ENCODE data around the gene GPD2. TPM values are rescaled to one million over a fixed set of nuclear protein-coding genes. Genes with fewer than 3 reads are reported as not detected.

The GPD2 gene
- total and polyA plus RNA-seq, 2 of the 4 experiments (the other 2 are of a cell fraction) = 20.4 to 100 TPM

GRCh38 chr2:156513219-156513618 is 77.0 kb downstream of the GPD2 start:
- H3K9me1 ChIP-seq (ENCODE audit: insufficient read depth, low read length) = no peaks in the 10 kb centered on the region
- H2BK15ac ChIP-seq (ENCODE audit: low read depth, low read length) = no peak overlapping the region
- H3K79me1 ChIP-seq (ENCODE audit: low read depth in 1 of 2, low read length in 2 of 2) = peaks cover 3 to 4% of the 10 kb centered on the region in 2 experiments; a peak in 3 of 4 replicates
- WGBS, 2 experiments (ENCODE audit: extremely low coverage in 2 of 2, insufficient read length in 1 of 2) = no CpG with 5 or more reads among the region's 2 CpGs
- dilution Hi-C loops (cut with HindIII; ENCODE audit: low sequenced_read_pairs, unreplicated experiment) = no loop called here
- no peak overlapping the region for H3K23ac ChIP-seq (ENCODE audit: low read depth, low read length)
- no peak overlapping the region for H2AFZ ChIP-seq (replicated peaks; ENCODE audit: low read length, poor library complexity)
- H3K27ac ChIP-seq (ENCODE audit: insufficient read depth, low read length) = no peak overlapping the region
- ChIA-PET POLR2A (ENCODE audit: unreplicated experiment) (no interaction called here), CTCF (no interaction called here)
- no peak for ATAC-seq (ENCODE audit: low read depth)
- no peak overlapping the region for H4K5ac ChIP-seq (ENCODE audit: low read depth, low read length)
- peaks cover 6% of the 10 kb centered on the region for H3K4me1 ChIP-seq (ENCODE audit: control insufficient read depth, insufficient read depth, low read length)
- H4K8ac ChIP-seq (ENCODE audit: low read depth in 2 of 2, low read length in 2 of 2) = no peak overlapping the region
- H3K36me3 ChIP-seq (ENCODE audit: control insufficient read depth, insufficient read depth, low read length) = peaks cover 2% of the 10 kb centered on the region; the same call in 1 of the 2 replicates
- no peak overlapping the region for H4K91ac ChIP-seq (ENCODE audit: insufficient read depth, low read depth, low read length)
- H2AK5ac ChIP-seq (ENCODE audit: low read depth, low read length) = no peak overlapping the region
- TF ChIP-seq FOS (IDR thresholded peaks at IDR 0.05; ENCODE audit: low read depth, low read length) (no peak), SMC3 (IDR thresholded peaks at IDR 0.05; ENCODE audit: low read depth, low read length) (no peak), MXI1 (IDR thresholded peaks at IDR 0.05; ENCODE audit: borderline replicate concordance, low read depth, low read length) (no peak), CEBPB (IDR thresholded peaks at IDR 0.05; ENCODE audit: low read depth, low read length) (no peak), MAZ (IDR thresholded peaks at IDR 0.05; ENCODE audit: borderline replicate concordance, low read depth, low read length) (no peak), NFE2L2 (IDR thresholded peaks at IDR 0.05; ENCODE audit: low read depth, low read length) (no peak), CHD1 (IDR thresholded peaks at IDR 0.05; ENCODE audit: low read depth, low read length) (no peak), RCOR1 (IDR thresholded peaks at IDR 0.05; ENCODE audit: insufficient replicate concordance, low read length) (no peak), POLR2A (IDR thresholded peaks at IDR 0.05; ENCODE audit: low read depth, low read length) (no peak), RFX5 (IDR thresholded peaks at IDR 0.05; ENCODE audit: low read depth, low read length) (no peak), BHLHE40 (IDR thresholded peaks at IDR 0.05; ENCODE audit: low read depth, low read length) (no peak)
- TF ChIP-seq, protein P1, sequence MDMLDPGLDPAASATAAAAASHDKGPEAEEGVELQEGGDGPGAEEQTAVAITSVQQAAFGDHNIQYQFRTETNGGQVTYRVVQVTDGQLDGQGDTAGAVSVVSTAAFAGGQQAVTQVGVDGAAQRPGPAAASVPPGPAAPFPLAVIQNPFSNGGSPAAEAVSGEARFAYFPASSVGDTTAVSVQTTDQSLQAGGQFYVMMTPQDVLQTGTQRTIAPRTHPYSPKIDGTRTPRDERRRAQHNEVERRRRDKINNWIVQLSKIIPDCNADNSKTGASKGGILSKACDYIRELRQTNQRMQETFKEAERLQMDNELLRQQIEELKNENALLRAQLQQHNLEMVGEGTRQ (IDR thresholded peaks at IDR 0.05; ENCODE audit: low read depth, low read length) = no peak
- TF ChIP-seq, protein P2, sequence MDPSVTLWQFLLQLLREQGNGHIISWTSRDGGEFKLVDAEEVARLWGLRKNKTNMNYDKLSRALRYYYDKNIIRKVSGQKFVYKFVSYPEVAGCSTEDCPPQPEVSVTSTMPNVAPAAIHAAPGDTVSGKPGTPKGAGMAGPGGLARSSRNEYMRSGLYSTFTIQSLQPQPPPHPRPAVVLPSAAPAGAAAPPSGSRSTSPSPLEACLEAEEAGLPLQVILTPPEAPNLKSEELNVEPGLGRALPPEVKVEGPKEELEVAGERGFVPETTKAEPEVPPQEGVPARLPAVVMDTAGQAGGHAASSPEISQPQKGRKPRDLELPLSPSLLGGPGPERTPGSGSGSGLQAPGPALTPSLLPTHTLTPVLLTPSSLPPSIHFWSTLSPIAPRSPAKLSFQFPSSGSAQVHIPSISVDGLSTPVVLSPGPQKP (IDR thresholded peaks at IDR 0.05; ENCODE audit: borderline replicate concordance, low read depth, low read length) = no peak
- no peak overlapping the region for H3K9ac ChIP-seq (ENCODE audit: low read depth, low read length)
- no peak overlapping the region for H3K14ac ChIP-seq (replicated peaks; ENCODE audit: low read depth, low read length)
- H4K20me1 ChIP-seq (ENCODE audit: insufficient read depth, low read length) = no peaks in the 10 kb centered on the region
- in situ Hi-C loops (cut with MboI; ENCODE audit: low sequenced_read_pairs) = no loop called here
- H3K9me3 ChIP-seq (ENCODE audit: control insufficient read depth, insufficient read depth, low read length) = no peaks in the 10 kb centered on the region
- no peak overlapping the region for H2BK5ac ChIP-seq (ENCODE audit: low read depth, low read length, poor library complexity, severe bottlenecking)
- no peak overlapping the region for H2BK20ac ChIP-seq (ENCODE audit: low read depth, low read length)
- no peak overlapping the region for H3K56ac ChIP-seq (ENCODE audit: extremely low read depth, insufficient read depth, low read length)
- H3K18ac ChIP-seq (ENCODE audit: low read depth, low read length) = no peak overlapping the region
- H3K27me3 ChIP-seq (ENCODE audit: control insufficient read depth, insufficient read depth, low read length) = no peaks in the 10 kb centered on the region
- intact Hi-C loops (cut with micrococcal nuclease) = loop anchor here (10.0 kb wide), 1 partner anchor 108 kb away; no protein-coding TSS in a partner anchor
- DNase-seq = no peak
- H3K4me2 ChIP-seq (ENCODE audit: low read depth, low read length) = no peak overlapping the region
- no peak overlapping the region for H2BK120ac ChIP-seq (ENCODE audit: low read depth, low read length)
- no TSS peak for BruUV-seq (replicated peaks)
- no peak overlapping the region for H2AK9ac ChIP-seq (replicated peaks; ENCODE audit: low read depth, low read length, poor library complexity)
- H3K4me3 ChIP-seq (ENCODE audit: insufficient read depth, low read depth, low read length) = no peak overlapping the region
- H3K4ac ChIP-seq (ENCODE audit: low read depth, low read length) = no peak overlapping the region

Data from IMR-90 (cell line).